Hepatic stellate cell (primary cell): Measurements from ENCODE around the gene HADHB.
A peak's percentile ranks its signal among the peaks of the same experiment; 100 is the strongest.
"Not testable (repeated sequence)": the region's sequence is repeated elsewhere in the genome, so short reads cannot be mapped to it uniquely, and the experiment has no call there.

ENCODE experiments used
- DNase-seq: peaks from one replicate; pipeline ENCODE4 v3.0.0; 2011; ENCODE audit warnings: low spot score

The HADHB gene

GRCh38 chr2:26297061-26297460 lies 52.3 kb downstream of the HADHB start:
- DNase-seq = no peak

GRCh38 chr2:26298286-26298637 lies 53.5 kb downstream of the HADHB start:
- DNase-seq = no peak

DNA sequence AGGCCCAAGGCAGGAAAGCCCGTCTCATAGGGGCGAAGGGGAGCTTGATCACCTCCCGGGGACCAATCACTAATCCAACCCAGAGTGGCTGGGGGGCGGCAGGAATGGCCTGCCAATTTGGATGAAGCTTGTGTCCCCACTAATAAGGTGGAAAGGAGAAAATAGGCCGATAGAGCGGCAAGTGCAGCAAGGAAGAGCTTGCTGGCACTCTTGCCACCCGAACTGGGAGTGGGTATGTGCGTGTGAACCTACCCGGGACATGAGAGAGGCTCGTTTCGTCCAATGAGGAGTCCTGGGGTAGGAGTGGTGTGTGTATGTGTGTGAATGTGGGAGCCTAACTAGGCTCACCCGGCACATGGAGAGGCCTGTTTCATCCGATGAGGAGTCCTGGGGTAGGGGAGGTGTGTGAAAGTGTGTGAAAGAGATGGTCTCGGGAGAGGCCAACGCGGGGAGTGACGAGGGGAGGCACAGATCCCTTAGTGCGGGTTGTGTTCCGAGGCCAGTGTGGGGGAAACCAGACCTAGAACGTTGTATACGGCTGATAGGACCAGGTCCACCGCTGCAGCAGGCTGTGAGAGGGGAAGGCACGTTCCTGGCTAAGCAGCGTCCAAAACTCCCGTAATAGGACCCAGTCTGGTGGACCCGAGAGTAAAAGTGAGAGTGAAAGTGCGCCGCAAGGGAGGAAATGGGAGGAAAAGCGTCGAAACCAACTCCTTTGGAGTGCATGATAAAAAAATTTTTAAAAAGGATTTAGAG lies 54.1 kb downstream of the HADHB start:
- DNase-seq = peak; percentile 60

GRCh38 chr2:26299471-26300101 lies 54.8 kb downstream of the HADHB start:
- DNase-seq = peak; percentile 47

DNA sequence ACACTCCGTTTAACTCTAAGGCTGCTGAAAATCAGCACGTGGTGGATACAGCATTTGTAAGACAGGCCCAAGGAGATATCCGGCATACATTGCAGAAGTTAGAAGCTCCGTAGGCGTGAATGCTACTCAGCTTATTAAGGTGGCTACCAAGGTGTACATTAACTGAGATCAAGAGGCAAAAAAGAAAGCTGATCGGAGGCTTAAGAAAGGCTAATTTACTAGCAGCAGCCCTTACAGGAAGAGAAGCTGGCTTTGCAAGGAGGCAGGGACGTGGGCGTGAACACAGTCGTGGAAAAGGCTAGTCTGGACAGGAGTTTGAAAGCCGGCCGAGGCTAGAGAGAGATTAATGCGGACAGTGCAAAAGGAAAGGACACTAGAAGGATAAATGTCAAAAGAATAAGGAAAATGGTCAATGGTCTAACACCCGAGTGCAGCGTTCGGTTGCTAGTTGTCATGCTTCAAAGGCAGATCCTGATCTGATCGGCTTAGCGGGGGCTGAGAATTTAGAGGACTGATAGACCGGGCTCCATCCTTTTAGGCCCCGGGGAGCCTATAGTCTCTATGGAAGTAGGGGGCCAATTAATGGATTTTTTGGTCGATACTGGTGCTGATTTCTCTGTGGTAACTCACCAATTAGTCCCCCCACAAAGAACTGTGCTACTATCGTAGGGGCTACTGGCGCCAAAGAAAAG lies 55.6 kb downstream of the HADHB start:
- no peak for DNase-seq

DNA sequence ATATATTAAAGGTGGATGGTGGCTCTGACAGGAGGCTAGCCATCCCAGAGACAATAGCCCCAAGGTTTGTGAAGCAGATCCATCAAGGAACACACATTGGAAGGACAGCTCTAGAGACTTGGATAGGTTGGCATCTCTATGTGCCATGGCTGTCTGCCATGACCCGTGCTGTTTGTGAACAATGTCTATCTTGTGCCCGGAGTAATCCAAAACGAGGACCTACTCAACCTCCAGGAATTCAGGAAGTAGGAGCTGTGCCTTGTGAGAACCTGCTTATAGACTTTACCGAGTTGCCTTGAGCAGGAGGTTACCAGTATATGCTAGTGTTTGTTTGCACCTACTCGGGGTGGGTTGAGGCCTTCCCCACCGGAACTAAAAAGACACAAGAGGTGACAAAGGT lies 58.1 kb downstream of the HADHB start:
- DNase-seq = no peak

- DNase-seq = not testable (repeated sequence)
Measured at GRCh38 chr2:26305094-26305493, 60.4 kb downstream of the HADHB start.

DNA sequence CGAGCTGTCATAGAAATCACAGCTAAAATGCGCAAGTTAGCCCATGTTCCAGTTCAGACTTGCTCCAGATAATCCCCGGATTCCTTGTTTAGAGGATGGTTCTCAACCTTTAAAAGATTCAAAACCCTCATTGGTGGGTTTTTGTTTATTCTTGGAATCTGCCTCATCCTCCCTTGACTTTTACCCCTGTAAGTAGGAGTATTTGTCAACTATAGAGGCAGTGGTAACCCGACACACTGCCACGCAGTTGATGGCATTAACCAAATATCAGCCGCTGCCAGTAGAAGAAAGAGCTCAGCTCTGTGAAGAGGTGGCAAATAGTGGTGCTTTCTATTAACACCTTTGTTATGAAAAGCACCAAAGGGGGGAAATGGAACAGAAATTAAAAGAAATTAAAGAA lies 60.8 kb downstream of the HADHB start:
- no peak for DNase-seq

- DNase-seq = no peak
Measured at GRCh38 chr2:26309921-26310320, 65.2 kb downstream of the HADHB start.

DNA sequence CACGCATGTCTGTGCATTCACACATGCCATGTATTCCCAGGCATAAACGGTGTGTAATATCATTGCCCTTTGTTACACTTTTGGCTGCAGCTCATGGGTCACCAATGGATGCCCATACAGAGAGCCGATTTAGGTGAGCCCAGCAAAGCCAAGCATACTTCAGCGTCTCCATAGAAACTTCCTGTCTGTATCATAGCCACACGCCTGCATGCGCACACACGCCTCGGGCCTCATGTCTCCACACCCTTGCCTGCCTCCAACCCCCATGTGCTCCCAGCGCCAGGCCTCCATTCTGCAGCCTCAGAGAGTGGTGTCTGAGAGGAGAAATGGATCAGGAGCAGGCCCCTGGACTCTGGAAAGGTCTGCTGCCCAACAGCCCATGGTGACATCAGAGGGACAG lies 67.7 kb downstream of the HADHB start:
- no peak for DNase-seq

DNA sequence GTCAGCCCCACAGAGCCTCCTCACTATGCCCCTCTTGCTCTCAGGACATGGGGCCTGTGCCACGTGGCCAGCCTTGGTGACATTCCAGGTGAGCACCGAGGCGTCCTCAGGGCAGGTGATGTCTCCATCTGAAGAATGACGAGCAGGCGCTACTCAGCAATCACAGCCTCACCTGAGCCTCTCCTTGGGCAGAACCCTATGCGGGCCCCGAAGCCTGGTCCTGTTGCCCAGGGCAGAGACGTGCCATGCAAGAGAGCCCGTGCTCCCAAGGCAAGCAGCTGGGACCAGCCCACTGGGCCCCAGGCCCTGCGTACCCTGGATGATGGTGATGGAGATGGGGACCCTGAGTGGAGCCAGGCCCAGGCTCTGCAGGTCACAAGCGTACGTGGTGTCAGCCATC lies 68.7 kb downstream of the HADHB start:
- DNase-seq = no peak

DNA sequence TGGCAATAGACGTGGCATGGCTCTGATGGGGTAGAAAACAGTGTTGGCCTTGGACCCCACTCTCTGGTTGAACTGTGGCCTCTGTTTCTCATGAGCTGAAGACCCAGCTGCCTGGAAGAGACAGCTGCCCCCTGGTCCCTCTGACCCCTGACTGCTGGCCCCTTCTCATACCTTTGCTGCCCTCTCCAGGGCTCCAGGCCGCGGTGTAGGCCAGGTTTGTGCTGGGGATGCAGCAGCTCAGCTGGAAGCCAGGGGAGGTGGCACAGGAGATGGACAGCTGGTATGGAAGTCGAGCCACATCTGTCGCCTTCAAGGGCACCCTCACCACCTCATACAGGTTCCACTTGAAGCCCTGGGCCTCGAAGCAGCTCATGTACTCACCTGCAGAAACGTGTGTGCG lies 69.5 kb downstream of the HADHB start:
- no peak for DNase-seq

- DNase-seq = no peak
Measured at GRCh38 chr2:26316041-26316440, 71.3 kb downstream of the HADHB start.

DNA sequence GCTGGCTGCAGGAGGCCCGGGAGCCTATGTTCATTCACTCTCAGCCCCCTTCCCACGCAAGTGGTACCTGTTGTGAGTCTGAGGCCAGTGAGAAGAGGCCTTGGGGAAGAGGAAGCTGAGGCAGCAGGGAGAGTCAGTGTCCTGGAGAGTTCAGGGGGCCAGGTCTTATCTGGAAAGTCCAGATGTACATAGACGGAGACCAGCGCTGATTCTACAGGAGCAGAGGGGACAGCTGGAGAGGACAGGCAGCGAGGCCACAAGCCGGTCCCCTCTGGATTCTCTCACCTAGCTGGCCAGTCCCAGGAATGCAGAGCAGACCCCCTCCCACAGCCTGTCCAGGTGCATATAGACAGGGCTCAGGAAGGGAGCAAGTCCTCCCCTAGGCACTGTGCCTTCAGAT lies 72.1 kb downstream of the HADHB start:
- DNase-seq = no peak

- DNase-seq = no peak
Measured at GRCh38 chr2:26317377-26318105, 72.8 kb downstream of the HADHB start.

DNA sequence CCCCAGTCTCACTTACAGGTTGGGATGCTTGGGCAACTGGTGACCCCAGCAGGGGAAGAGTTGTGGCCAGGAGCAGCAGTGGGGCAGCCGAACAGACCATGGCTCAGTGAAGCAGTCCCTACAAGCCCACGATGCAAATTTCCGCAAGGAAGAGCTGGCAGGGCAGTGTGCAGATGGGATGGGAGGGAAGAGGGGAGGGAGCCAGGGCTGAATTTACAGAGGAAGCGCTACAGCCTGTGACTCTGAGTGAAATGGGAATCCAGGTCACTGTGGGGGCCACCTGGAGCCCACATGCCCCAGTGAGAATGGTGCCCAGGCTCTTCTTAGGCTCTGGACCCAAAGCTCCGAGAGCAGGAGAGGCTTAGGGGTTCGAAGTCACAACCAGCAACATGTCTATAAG lies 74.2 kb downstream of the HADHB start:
- DNase-seq = no peak

GRCh38 chr2:26324479-26324878 lies 79.7 kb downstream of the HADHB start:
- DNase-seq = not testable (repeated sequence)

DNA sequence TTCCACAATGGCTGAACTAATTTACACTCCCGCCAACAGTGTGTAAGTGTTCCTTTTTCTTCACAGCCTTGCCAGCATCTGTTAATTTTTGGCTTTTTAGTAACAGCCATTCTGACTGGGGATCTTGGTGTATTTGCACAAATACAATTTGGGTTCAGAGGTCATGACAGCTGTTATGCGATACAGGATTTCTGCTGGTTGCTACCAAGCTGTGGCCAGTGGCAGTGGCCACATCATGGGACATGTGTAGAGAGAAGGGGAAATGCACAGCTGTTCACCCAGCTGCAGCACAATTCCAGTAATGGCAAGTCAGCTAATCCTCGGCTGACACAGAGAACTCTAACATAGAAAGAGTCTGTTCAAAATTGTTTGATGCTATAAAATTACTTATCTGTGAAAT lies 80.2 kb downstream of the HADHB start:
- DNase-seq = no peak

DNA sequence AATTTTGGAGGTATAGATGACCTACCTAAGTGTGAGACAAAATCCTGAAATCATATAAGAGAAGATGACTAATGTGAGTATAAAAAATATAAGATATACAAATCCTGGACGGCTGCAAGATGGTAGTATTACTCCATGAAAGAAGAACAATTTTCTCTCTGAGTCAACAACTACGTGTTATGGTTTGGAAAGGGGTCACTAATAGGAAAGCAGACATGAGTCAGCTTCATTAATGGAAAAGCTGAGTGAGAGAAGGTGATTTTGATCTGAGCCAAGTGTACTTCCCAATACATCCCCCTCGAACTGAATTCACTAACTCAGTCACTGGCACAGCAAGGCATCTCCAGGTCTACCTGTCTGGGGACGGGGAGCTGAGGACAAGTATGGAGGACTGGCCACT lies 81.1 kb downstream of the HADHB start:
- no peak for DNase-seq

GRCh38 chr2:26326514-26326913 lies 81.8 kb downstream of the HADHB start:
- DNase-seq = no peak

DNA sequence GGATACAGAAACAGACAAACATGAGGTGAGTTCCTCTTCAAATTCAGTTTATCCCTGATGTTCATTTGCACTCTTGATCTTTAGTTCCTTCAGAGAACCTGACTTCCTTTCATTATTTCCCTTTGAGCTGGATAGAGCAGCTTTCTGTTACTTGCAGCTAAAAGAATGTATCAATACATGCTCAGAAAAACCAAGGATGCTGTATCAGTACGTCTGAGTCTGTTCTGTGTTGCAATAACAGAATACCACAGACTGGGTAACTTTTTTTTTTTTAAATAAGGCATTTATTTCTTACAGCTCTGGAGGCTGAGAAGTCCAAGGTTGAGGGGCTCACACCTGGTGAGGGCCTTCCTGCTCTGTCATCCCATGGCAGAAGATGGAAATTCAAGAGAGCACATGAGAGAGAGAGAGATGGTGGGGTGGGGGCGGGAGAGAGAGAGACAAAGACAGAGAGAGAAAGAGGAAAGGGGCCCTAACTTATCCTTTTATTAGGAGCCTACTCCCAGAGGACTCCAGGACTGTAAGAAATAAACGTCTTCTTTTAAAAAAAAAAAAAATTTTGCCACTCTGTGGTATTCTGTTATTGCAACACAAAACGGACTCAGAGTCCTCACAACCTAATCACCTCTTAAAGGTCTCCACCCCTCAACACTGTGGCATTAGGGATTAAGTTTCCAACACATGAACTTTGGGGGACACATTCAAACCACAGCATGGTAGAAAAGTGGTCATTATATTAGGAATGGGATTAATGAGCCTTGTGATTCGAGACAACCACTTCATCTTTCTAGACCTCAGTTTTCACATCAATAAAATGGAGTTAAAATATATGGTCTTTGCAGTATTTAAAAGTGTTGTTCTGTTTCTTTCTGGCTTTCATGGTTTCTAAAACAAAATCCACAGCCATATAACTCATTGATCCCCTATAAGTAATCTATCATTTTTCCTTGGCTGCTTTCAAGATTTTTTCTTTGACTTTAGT lies 82.8 kb downstream of the HADHB start:
- DNase-seq = no peak

DNA sequence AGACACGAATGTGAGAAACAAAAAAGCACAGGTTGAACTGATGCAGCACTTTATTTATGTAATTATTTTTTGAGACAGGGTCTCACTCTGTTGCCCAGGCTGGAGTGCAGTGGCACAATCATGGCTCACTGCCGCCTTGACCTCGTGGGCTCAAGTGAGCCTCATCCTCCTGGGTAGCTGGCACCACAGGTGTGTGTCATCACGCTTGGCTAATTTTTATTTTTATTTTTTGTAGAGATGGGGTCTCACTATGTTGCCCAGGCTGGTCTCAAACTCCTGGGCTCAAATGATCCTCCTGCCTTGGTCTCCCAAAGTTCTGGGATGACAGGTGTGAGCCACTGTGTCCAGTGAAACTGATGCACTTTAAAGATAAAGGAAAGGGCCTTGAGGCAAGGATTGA lies 84.3 kb downstream of the HADHB start:
- DNase-seq = not testable (repeated sequence)
